KG1 (cell line): ENCODE results near the gene SLFN11.
"Not testable (repeated sequence)": the region's sequence is repeated elsewhere in the genome, so short reads cannot be mapped to it uniquely, and the experiment has no call there.

Source experiments
- DNase-seq: peaks from one replicate; lab custom pipeline; 2025; lab: John Stamatoyannopoulos, UW

Gene SLFN11

GRCh38 chr17:35359398-35359797 lies 14.0 kb downstream of the SLFN11 start:
- no peak for DNase-seq

GRCh38 chr17:35352284-35352683 lies 21.1 kb downstream of the SLFN11 start:
- no peak for DNase-seq

GRCh38 chr17:35350493-35350892 lies 22.9 kb downstream of the SLFN11 start:
- DNase-seq, result no peak

GRCh38 chr17:35345926-35346771 lies 27.3 kb downstream of the SLFN11 start:
- peak; percentile 57 for DNase-seq

GRCh38 chr17:35345445-35345925 lies 27.9 kb downstream of the SLFN11 start:
- DNase-seq, result no peak

GRCh38 chr17:35344262-35344661 lies 29.2 kb downstream of the SLFN11 start:
- no peak for DNase-seq

- DNase-seq, result no peak
Measured at GRCh38 chr17:35342276-35342675, 31.1 kb downstream of the SLFN11 start.

- no peak for DNase-seq
Measured at GRCh38 chr17:35341411-35341992, 31.9 kb downstream of the SLFN11 start.

- DNase-seq, result no peak
Measured at GRCh38 chr17:35338230-35338629, 35.2 kb downstream of the SLFN11 start.

GRCh38 chr17:35337364-35337763 lies 36.1 kb downstream of the SLFN11 start:
- no peak for DNase-seq

GRCh38 chr17:35333578-35333977 lies 39.8 kb downstream of the SLFN11 start:
- not testable (repeated sequence) for DNase-seq

- DNase-seq, result no peak
Measured at GRCh38 chr17:35322749-35323148, 50.7 kb downstream of the SLFN11 start.

- DNase-seq, result no peak
Measured at GRCh38 chr17:35315971-35316370, 57.5 kb downstream of the SLFN11 start.

- DNase-seq, result no peak
Measured at GRCh38 chr17:35315283-35315682, 58.1 kb downstream of the SLFN11 start.

GRCh38 chr17:35314415-35315216 lies 58.8 kb downstream of the SLFN11 start:
- no peak for DNase-seq

- no peak for DNase-seq
Measured at GRCh38 chr17:35313875-35314409, 59.5 kb downstream of the SLFN11 start.

GRCh38 chr17:35312790-35313711 lies 60.4 kb downstream of the SLFN11 start:
- peak; percentile 60 for DNase-seq

- no peak for DNase-seq
Measured at GRCh38 chr17:35312346-35312745, 61.1 kb downstream of the SLFN11 start.

GRCh38 chr17:35309345-35309744 lies 64.1 kb downstream of the SLFN11 start:
- not testable (repeated sequence) for DNase-seq
